HL-60 (cell line): Measurements from ENCODE around the gene SASH1.

Experiments
- CTCF ChIP-seq: IDR thresholded peaks from one replicate; pipeline ENCODE4 v1.5.1; 2011; ENCODE audit warnings: low read length, control low read depth, inconsistent platforms; ENCODE audit not compliant: insufficient read depth
- GABPA ChIP-seq: IDR thresholded peaks from 2 replicates; pipeline ENCODE4 v1.6.1; 2012; ENCODE audit warnings: low read depth
- POLR2AphosphoS5 ChIP-seq: IDR thresholded peaks from 2 replicates; pipeline ENCODE4 v1.6.1; 2012; ENCODE audit warnings: low read depth
- REST ChIP-seq: IDR thresholded peaks from 2 replicates; pipeline ENCODE4 v1.6.1; 2012; ENCODE audit warnings: low read depth; ENCODE audit not compliant: insufficient replicate concordance
- SPI1 ChIP-seq: IDR thresholded peaks from 2 replicates; pipeline ENCODE4 v1.6.1; 2012; ENCODE audit warnings: low read depth, mild to moderate bottlenecking, borderline replicate concordance

- TF ChIP-seq CTCF (no peak), REST (no peak), GABPA (no peak), POLR2AphosphoS5 (no peak), SPI1 (no peak)
Observed at GRCh38 chr6:148358196-148358785, 15.7 kb downstream of the SASH1 start.
